PFSK-1 (cell line): ENCODE data around the gene PPP2R5A.

ENCODE experiments used
- FOXP2 ChIP-seq: optimal IDR thresholded peaks from 2 replicates; pipeline ENCODE3; 2011; ENCODE audit warnings: borderline replicate concordance, control low read depth, inconsistent platforms; ENCODE audit not compliant: insufficient read depth; ENCODE audit errors: extremely low read length, extremely low read depth
- POLR2AphosphoS5 ChIP-seq: IDR thresholded peaks from 2 replicates; pipeline ENCODE4 v1.6.1; 2012; ENCODE audit warnings: low read depth, mild to moderate bottlenecking, control low read depth, low read length, moderate library complexity
- REST ChIP-seq, 2 experiments: IDR thresholded peaks; 2 replicates each; pipeline versions ENCODE4 v1.6.1 to v1.8.0; 2011 to 2012; ENCODE audit warnings: low read depth in 2 of 2, low read length in 2 of 2, control low read depth in 1 of 2, inconsistent platforms in 1 of 2, mild to moderate bottlenecking in 1 of 2, moderate library complexity in 1 of 2; ENCODE audit not compliant: insufficient read depth in 1 of 2
- SIN3A ChIP-seq: IDR thresholded peaks from 2 replicates; pipeline ENCODE4 v1.6.1; 2012; ENCODE audit warnings: mild to moderate bottlenecking, low read length, moderate library complexity, borderline replicate concordance; ENCODE audit not compliant: insufficient read depth
- TAF1 ChIP-seq: IDR thresholded peaks from 2 replicates; pipeline ENCODE4 v1.6.1; 2012; ENCODE audit warnings: low read length, control low read depth, borderline replicate concordance; ENCODE audit not compliant: insufficient read depth

PPP2R5A gene

DNA sequence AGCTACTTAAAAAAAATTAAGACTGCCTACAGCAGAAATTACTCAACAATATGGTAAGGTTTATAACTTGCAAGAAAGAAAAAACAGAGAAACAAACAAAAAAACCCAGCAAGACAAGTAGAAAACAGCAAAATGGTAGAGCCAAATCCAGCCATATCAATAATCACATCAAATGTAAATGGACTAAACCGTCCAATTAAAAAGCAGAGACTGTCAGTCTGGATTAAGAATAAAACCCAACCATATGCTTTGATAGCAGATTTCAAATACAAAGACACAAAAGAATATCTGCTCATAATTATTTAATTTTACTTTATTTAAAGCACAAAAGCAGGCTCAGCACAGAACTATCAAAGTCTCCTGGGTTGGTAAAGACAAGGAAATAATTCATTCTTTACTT, 112.0 kb downstream of the PPP2R5A start:
- TF ChIP-seq FOXP2 (no peak), SIN3A (no peak), REST (IDR thresholded peaks at IDR 0.05; ENCODE audit: insufficient read depth in 1 of 2, low read depth in 2 of 2, low read length in 2 of 2) (no peak), TAF1 (no peak), POLR2AphosphoS5 (no peak)

DNA sequence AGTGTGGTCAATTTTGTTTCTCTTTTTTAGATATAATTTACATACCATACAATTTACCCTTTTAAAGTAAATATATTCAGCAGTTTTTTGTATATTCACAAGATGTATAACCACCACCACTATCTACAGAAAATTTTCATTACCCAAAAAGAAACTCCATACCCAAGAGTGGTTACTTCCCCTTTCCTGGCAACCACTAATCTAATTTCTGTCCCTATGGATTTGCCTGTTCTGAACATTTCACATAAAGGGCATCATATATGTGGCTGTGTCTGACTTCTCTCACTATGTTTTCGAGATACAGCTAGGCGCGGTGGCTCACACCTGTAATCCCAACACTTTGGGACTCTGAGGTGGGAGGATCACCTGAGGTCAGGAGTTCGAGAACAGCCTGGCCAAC, 115.8 kb downstream of the PPP2R5A start:
- no peak for TF ChIP-seq TAF1
- TF ChIP-seq FOXP2, result no peak
- TF ChIP-seq REST (IDR thresholded peaks at IDR 0.05; ENCODE audit: insufficient read depth in 1 of 2, low read depth in 2 of 2, low read length in 2 of 2), result no peak
- TF ChIP-seq POLR2AphosphoS5, result no peak
- no peak for TF ChIP-seq SIN3A

DNA sequence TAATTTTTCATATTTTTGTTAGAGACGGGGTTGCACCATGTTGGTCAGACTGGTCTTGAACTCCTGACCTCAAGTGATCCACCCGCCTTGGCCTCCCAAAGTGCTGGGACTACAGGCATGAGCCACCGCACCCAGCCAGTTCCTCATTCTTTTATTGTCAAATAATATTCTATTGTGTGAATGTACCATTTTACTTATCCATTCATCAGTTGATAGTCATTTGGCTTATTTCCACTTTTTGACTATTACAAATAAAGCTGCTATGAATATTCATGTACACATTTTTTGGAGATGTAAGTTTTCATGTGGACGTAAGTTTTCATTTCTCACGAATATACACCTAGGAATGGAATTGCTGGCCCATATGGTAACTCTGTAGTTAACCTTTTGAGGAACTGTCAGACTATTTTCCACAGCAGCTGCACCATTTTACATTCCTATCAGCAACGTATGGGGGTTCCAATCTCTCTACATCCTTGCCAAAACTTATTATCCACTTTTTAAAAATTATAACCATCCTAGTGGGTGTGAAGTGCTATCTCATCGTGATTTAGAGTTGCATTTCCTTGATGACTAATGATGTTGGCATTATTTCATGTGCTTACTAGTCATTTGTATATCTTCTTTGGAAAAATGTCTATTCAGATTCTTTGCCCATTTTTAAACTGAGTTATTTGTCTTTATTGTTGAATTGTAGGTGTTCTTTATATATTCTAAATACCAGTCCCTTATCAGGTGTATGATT, 116.8 kb downstream of the PPP2R5A start:
- TF ChIP-seq SIN3A, result no peak
- TF ChIP-seq FOXP2, result no peak

DNA sequence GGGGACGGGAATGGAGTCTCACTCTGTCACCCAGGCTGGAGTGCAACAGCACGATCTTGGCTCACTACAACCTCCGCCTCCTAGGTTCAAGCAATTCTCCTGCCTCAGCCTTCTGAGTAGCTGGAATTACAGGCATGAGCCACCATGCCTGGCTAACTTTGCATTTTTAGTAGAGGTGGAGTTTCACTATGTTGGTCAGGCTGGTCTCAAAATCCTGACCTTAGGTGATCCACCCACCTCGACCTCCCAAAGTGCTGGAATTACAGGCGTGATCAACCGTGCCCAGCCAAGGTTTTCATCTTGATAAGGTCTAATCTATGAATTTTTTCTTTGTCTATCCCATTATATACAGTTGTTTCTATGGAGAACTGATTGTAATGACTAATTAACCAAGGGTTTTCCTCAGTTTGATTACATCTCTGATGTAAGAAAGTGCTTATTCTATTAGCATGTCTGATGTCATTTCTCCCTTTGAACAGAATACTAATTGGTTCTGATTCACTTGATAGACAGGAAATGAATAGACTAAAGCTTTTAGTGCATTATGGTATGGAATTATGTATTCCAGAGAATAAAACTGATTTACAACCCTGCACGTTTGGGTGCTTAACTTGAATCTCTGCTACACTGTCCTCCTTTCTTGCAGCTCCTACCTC, 117.6 kb downstream of the PPP2R5A start:
- TF ChIP-seq TAF1, result no peak

GRCh38 chr1:212410231-212410820, 125.1 kb downstream of the PPP2R5A start:
- TF ChIP-seq FOXP2, result no peak
- no peak for TF ChIP-seq SIN3A
- TF ChIP-seq REST (IDR thresholded peaks at IDR 0.05; ENCODE audit: insufficient read depth in 1 of 2, low read depth in 2 of 2, low read length in 2 of 2), result no peak
- no peak for TF ChIP-seq TAF1
- no peak for TF ChIP-seq POLR2AphosphoS5
